ENCODE data around the gene C22orf39.

DNA sequence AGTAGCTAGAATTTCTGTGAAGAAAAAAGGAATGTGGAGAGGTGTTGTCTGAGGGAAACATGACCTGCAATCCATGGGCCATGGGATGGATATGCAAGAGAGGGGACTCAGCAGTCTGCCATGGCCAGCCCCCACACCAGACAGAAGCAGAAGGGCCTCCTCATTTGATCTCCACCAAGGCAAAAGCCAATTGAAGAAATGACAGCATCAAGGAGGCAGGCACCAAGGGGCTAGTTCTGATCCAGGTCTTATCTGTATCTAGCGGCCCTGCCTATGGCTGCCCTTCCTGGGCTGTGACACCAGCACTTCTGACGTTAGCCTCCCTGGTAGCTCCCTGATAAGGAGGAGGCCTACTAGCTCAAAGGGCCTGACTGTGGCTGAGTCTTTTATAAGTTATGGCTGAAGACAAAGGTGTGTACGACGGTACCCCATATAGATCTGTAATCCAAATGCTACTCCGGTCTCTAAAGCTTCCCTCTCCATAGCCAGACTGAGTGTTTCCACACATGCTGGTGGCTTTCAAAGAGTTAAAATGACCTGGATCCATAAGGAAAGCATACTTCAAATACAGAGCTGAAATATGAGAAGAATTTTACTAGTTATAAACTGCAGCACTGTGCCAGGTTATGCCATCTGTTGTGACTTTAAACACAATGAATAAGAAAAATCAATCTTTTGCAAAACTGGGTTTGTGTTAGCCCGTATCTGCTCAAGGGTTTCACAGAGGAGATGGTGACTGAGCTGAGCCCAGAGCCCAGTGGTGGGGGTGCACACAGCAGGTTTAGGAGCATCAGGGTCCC, 50.4 kb downstream of the C22orf39 start:
- no peak for TF ChIP-seq EZH2 (IDR thresholded peaks at IDR 0.05; ENCODE audit: borderline replicate concordance, low read depth, low read length, severe bottlenecking)
- TF ChIP-seq, protein P1, sequence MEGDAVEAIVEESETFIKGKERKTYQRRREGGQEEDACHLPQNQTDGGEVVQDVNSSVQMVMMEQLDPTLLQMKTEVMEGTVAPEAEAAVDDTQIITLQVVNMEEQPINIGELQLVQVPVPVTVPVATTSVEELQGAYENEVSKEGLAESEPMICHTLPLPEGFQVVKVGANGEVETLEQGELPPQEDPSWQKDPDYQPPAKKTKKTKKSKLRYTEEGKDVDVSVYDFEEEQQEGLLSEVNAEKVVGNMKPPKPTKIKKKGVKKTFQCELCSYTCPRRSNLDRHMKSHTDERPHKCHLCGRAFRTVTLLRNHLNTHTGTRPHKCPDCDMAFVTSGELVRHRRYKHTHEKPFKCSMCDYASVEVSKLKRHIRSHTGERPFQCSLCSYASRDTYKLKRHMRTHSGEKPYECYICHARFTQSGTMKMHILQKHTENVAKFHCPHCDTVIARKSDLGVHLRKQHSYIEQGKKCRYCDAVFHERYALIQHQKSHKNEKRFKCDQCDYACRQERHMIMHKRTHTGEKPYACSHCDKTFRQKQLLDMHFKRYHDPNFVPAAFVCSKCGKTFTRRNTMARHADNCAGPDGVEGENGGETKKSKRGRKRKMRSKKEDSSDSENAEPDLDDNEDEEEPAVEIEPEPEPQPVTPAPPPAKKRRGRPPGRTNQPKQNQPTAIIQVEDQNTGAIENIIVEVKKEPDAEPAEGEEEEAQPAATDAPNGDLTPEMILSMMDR (IDR thresholded peaks at IDR 0.05; ENCODE audit: borderline replicate concordance, extremely low read depth, low read length, poor library complexity, severe bottlenecking): no peak
